ENCODE results near the gene PRKG2.

GRCh38 chr4:81217779-81218178, 2.8 kb upstream of the PRKG2 start:
- TF ChIP-seq CTCF (IDR thresholded peaks at IDR 0.05) (no peak), POLR2A (IDR thresholded peaks at IDR 0.05; ENCODE audit: low read depth) (no peak)
